GM12878 (cell line): ENCODE measurements around the gene COL5A1. TPM values are rescaled to one million over a fixed set of nuclear protein-coding genes. Genes with fewer than 3 reads are reported as not detected.

Experiments used
- ATAC-seq: fragments of 200-7000 bp; cut with Tn5 transposase; 3 replicates; pipeline ENCODE4 v1.9.1; 2020; ENCODE audit warnings: mild to moderate bottlenecking, moderate library complexity
- BruUV-seq: library from RNA; stranded (reverse); fragments of 400-500 nt; replicated peaks from 2 replicates; lab custom pipeline; 2021; lab: Mats Ljungman, UMichigan
- CTCF ChIA-PET: fragments of 300-600 bp; sonication (Branson Sonifier 250); formaldehyde crosslinking; extraction: SDS; loops from one replicate; lab custom pipeline; 2021; ENCODE audit warnings: inconsistent platforms; lab: Yijun Ruan, JAX
- POLR2A ChIA-PET: fragments of 350-600 bp; formaldehyde crosslinking; extraction: SDS; loops from one replicate; lab custom pipeline; 2021; ENCODE audit warnings: inconsistent platforms; lab: Charles Lee
- RAD21 ChIA-PET: fragments of 300-600 bp; sonication (Branson Sonifier 250); formaldehyde crosslinking; loops from one replicate; lab custom pipeline; 2023; ENCODE audit warnings: antibody characterized with exemption; ENCODE audit not compliant: unreplicated experiment; lab: Charles Lee
- SMC1A ChIA-PET: fragments of 300-600 bp; sonication (Branson Sonifier 250); formaldehyde crosslinking; loops from one replicate; lab custom pipeline; 2023; ENCODE audit not compliant: unreplicated experiment, uncharacterized antibody; lab: Charles Lee
- DNase-seq: peaks from one replicate; pipeline ENCODE4 v3.0.0-alpha.2; 2011; ENCODE audit warnings: low read depth, low spot score
- FAIRE-seq: peaks from 3 replicates; lab custom pipeline; 2011; peaks lifted over from hg19 to GRCh38; lab: Jason Lieb, UNC
- H2AFZ ChIP-seq: 2 replicates; pipeline ENCODE4 v1.6.0; 2011; ENCODE audit warnings: low read depth, low read length, control low read depth; ENCODE audit not compliant: control insufficient read depth
- H3K27ac ChIP-seq: 2 replicates; pipeline ENCODE4 v1.5.1; 2011; ENCODE audit warnings: control low read depth; ENCODE audit not compliant: control insufficient read depth, insufficient read depth
- H3K27me3 ChIP-seq, 2 experiments: replicated peaks in 1 of 2; 2 replicates each; pipeline versions ENCODE4 v1.6.0 to v1.6.1; 2011; ENCODE audit warnings: low read length in 1 of 2; ENCODE audit not compliant: control insufficient read depth in 2 of 2, insufficient read depth in 2 of 2
- H3K36me3 ChIP-seq, 2 experiments: 2 replicates each; pipeline ENCODE4 v1.5.1; 2011; ENCODE audit warnings: low read length in 1 of 2; ENCODE audit not compliant: control insufficient read depth in 2 of 2, insufficient read depth in 2 of 2
- H3K4me1 ChIP-seq: 2 replicates; pipeline ENCODE4 v1.6.1; 2011; ENCODE audit warnings: mild to moderate bottlenecking, low read length, moderate library complexity, mixed read lengths; ENCODE audit not compliant: control insufficient read depth, insufficient read depth
- H3K4me2 ChIP-seq: 2 replicates; pipeline ENCODE4 v1.6.0; 2011; ENCODE audit warnings: control low read depth; ENCODE audit not compliant: control insufficient read depth, insufficient read depth
- H3K4me3 ChIP-seq: fragments of 200-600 bp; sonication (generic); 2 replicates; pipeline ENCODE4 v1.5.1; 2016
- H3K79me2 ChIP-seq: 2 replicates; pipeline ENCODE4 v1.6.0; 2011; ENCODE audit warnings: low read length; ENCODE audit not compliant: control insufficient read depth, insufficient read depth
- H3K9ac ChIP-seq: 2 replicates; pipeline ENCODE4 v1.8.0; 2011; ENCODE audit warnings: low read length, control low read depth, mixed read lengths; ENCODE audit not compliant: control insufficient read depth, insufficient read depth
- H3K9me3 ChIP-seq: replicated peaks from 3 replicates; pipeline ENCODE4 v1.5.1; 2011; ENCODE audit warnings: mild to moderate bottlenecking, low read length; ENCODE audit not compliant: control insufficient read depth, insufficient read depth
- H4K20me1 ChIP-seq: 2 replicates; pipeline ENCODE4 v1.6.0; 2011; ENCODE audit not compliant: control insufficient read depth, insufficient read depth
- CEBPZ ChIP-seq: fragments of 150-350 bp; IDR thresholded peaks from 2 replicates; pipeline ENCODE4 v1.6.1; 2016; ENCODE audit warnings: low read depth, low read length
- MEF2A ChIP-seq: IDR thresholded peaks from 2 replicates; pipeline ENCODE4 v1.6.1; 2011; ENCODE audit warnings: low read depth, mild to moderate bottlenecking, low read length, moderate library complexity; ENCODE audit not compliant: insufficient read depth
- NR2C2 ChIP-seq: IDR thresholded peaks from 2 replicates; pipeline ENCODE4 v1.6.1; 2011; ENCODE audit warnings: borderline replicate concordance, low read depth; ENCODE audit not compliant: control insufficient read depth, insufficient read length
- NR2F1 ChIP-seq: fragments of 450-650 bp; conservative IDR thresholded peaks from 2 replicates; pipeline ENCODE4 v1.6.1; 2017; ENCODE audit warnings: mild to moderate bottlenecking
- RELB ChIP-seq: fragments of 450-650 bp; IDR thresholded peaks from 2 replicates; pipeline ENCODE4 v1.6.1; 2017; ENCODE audit warnings: low read depth, mild to moderate bottlenecking, moderate library complexity
- SREBF1 ChIP-seq: IDR thresholded peaks from 2 replicates; pipeline ENCODE4 v1.6.1; 2012; ENCODE audit warnings: mild to moderate bottlenecking, low read length
- TARDBP ChIP-seq: IDR thresholded peaks from 2 replicates; pipeline ENCODE4 v1.6.1; 2016; ENCODE audit warnings: borderline replicate concordance
- USF1 ChIP-seq: IDR thresholded peaks from 2 replicates; pipeline ENCODE4 v1.6.1; 2011; ENCODE audit warnings: borderline replicate concordance, low read depth, mild to moderate bottlenecking, moderate library complexity, mixed read lengths, low read length; ENCODE audit not compliant: insufficient read depth; ENCODE audit errors: extremely low read length
- ZBTB4 ChIP-seq: fragments of 450-650 bp; formaldehyde crosslinking; IDR thresholded peaks from 2 replicates; pipeline ENCODE4 v1.4.0; 2022; ENCODE audit warnings: mild to moderate bottlenecking, moderate library complexity
- ZNF592 ChIP-seq: fragments of 450-650 bp; IDR thresholded peaks from 2 replicates; pipeline ENCODE4 v1.6.1; 2017; ENCODE audit warnings: mild to moderate bottlenecking, moderate library complexity
- WGBS: methylation state at CpG from one replicate; pipeline ENCODE4 v1.1.6; 2016; ENCODE audit warnings: low lambda C conversion rate; ENCODE audit not compliant: insufficient replicate concordance, insufficient coverage; ENCODE audit errors: missing lambda C conversion rate; 5-methylcytosine and 5-hydroxymethylcytosine counted together
- in situ Hi-C: fragments of 300-500 bp; cut with MboI; formaldehyde crosslinking; loops from 9 replicates; pipeline ENCODE4 v1.14.3; 2018; ENCODE audit warnings: mixed read lengths
- intact Hi-C: fragments of 100-400 bp; cut with micrococcal nuclease; formaldehyde crosslinking; loops from one replicate; pipeline ENCODE4 v1.14.2; 2022; ENCODE audit not compliant: unreplicated experiment
- polyA plus RNA-seq, 11 experiments: library from polyadenylated mRNA; depleted of rRNA in 4 of 11; unstranded in 6 of 11; stranded (reverse) in 5 of 11; fragments of >200 nt; fragmentation: Nextera tagmentation in 4 of 11; fragmentation: Illumina TruSeq in 1 of 11; extraction: Ambion mirVana in 4 of 11; extraction: Trizol in 1 of 11; gene quantifications; 1 replicate in 1 of 11; 2 replicates in 10 of 11; pipeline versions ENCODE4 v1.2.1 to v1.2.3, GENCODE V29; 2011 to 2016; ENCODE audit warnings: inconsistent platforms in 2 of 11, missing spikeins in 2 of 11, low read depth in 1 of 11
- total RNA-seq, 4 experiments: library from RNA; depleted of rRNA in 3 of 4; stranded (reverse); fragments of >200 nt in 3 of 4; fragmentation: Illumina TruSeq in 1 of 4; extraction: Trizol in 1 of 4; gene quantifications; 2 replicates each; pipeline versions ENCODE4 v1.2.1 to v1.2.3, GENCODE V29; 2013 to 2021

Gene COL5A1
- total and polyA plus RNA-seq, 10 of the 15 experiments (the other 5 are each of a cell fraction or from before 2014, with no cell fraction given): under 0.01 to 0.15 (median 0.13) TPM; not detected in 4

GRCh38 chr9:134604834-134605233, 36.8 kb upstream of the COL5A1 start:
- H4K20me1 ChIP-seq: no peaks in the 10 kb centered on the region
- H3K27me3 ChIP-seq: no peaks in the 10 kb centered on the region
- H3K36me3 ChIP-seq: no peaks in the 10 kb centered on the region
- H3K4me2 ChIP-seq: no peak overlapping the region
- 61% methylated on average over 12 of the region's 12 CpGs for WGBS
- in situ Hi-C loops: no loop called here
- H3K27ac ChIP-seq: no peak overlapping the region
- no peaks in the 10 kb centered on the region for H3K9me3 ChIP-seq
- no peaks in the 10 kb centered on the region for H3K4me1 ChIP-seq
- SMC1A ChIA-PET: no interaction called here
- H3K79me2 ChIP-seq: no peaks in the 10 kb centered on the region
- no peak overlapping the region for H3K9ac ChIP-seq
- no peak for TF ChIP-seq NR2C2
- no peak for TF ChIP-seq CEBPZ
- TF ChIP-seq NR2F1: no peak
- no peak for TF ChIP-seq RELB
- TF ChIP-seq ZBTB4: no peak
- TF ChIP-seq USF1: no peak
- TF ChIP-seq MEF2A: no peak
- TF ChIP-seq TARDBP: no peak
- TF ChIP-seq ZNF592: no peak
- no peak for TF ChIP-seq SREBF1
- RAD21 ChIA-PET: no interaction called here
- no peak for ATAC-seq
- no TSS peak for BruUV-seq
- no peak overlapping the region for H3K4me3 ChIP-seq
- FAIRE-seq: no peak
- CTCF ChIA-PET: no interaction called here
- DNase-seq: no peak
- POLR2A ChIA-PET: no interaction called here
- H2AFZ ChIP-seq: no peak overlapping the region
- intact Hi-C loops: no loop called here
